DND-41 (cell line): ENCODE measurements around the gene NUTM2B.
"Not testable (repeated sequence)": the region's sequence is repeated elsewhere in the genome, so short reads cannot be mapped to it uniquely, and the experiment has no call there.

ENCODE experiments used
- ATAC-seq: fragments of 200-7000 bp; cut with Tn5 transposase; 3 replicates; pipeline ENCODE4 v1.9.1; 2021; ENCODE audit warnings: low read depth; ENCODE audit not compliant: insufficient read depth
- DNase-seq: peaks from one replicate; pipeline ENCODE4 v3.0.0-alpha.2; 2020
- H2AFZ ChIP-seq: 2 replicates; pipeline ENCODE4 v1.6.0; 2012; ENCODE audit warnings: low read depth, low read length
- H3K27ac ChIP-seq: 2 replicates; pipeline ENCODE4 v1.5.1; 2012; ENCODE audit warnings: low read length, inconsistent platforms
- H3K27me3 ChIP-seq: fragments of 200-600 bp; sonication (generic); 2 replicates; pipeline ENCODE4 v1.6.0; 2012; ENCODE audit warnings: low read length, mild to moderate bottlenecking, inconsistent platforms; ENCODE audit not compliant: insufficient read depth, poor library complexity
- H3K36me3 ChIP-seq: 2 replicates; pipeline ENCODE4 v1.5.1; 2012; ENCODE audit warnings: low read length, inconsistent platforms; ENCODE audit not compliant: insufficient read depth
- H3K4me1 ChIP-seq: 2 replicates; pipeline ENCODE4 v1.5.1; 2012; ENCODE audit warnings: mild to moderate bottlenecking, low read length; ENCODE audit not compliant: insufficient read depth
- H3K4me2 ChIP-seq: 2 replicates; pipeline ENCODE4 v1.6.0; 2012; ENCODE audit warnings: mild to moderate bottlenecking, moderate library complexity, low read length, inconsistent platforms; ENCODE audit not compliant: insufficient read depth
- H3K4me3 ChIP-seq, 2 experiments: fragments of 200-600 bp in 1 of 2; shearing (Covaris generic) in 1 of 2; 2 replicates each; pipeline ENCODE4 v1.5.1; 2012 to 2016; ENCODE audit warnings: inconsistent platforms in 2 of 2, low read length in 2 of 2, mild to moderate bottlenecking in 2 of 2, low read depth in 1 of 2, moderate library complexity in 1 of 2
- H3K79me2 ChIP-seq: 2 replicates; pipeline ENCODE4 v1.6.0; 2012; ENCODE audit warnings: low read length, inconsistent platforms; ENCODE audit not compliant: insufficient read depth
- H3K9ac ChIP-seq: 2 replicates; pipeline ENCODE4 v1.6.0; 2012; ENCODE audit warnings: low read depth, mild to moderate bottlenecking, inconsistent platforms, low read length, moderate library complexity
- H3K9me3 ChIP-seq: 2 replicates; pipeline ENCODE4 v1.5.1; 2012; ENCODE audit warnings: low read length, moderate library complexity, mild to moderate bottlenecking, inconsistent platforms; ENCODE audit not compliant: insufficient read depth, severe bottlenecking
- H4K20me1 ChIP-seq: 2 replicates; pipeline ENCODE4 v1.6.0; 2012; ENCODE audit warnings: low read length; ENCODE audit not compliant: insufficient read depth
- CTCF ChIP-seq: IDR thresholded peaks from 2 replicates; pipeline ENCODE4 v1.5.1; 2012; ENCODE audit warnings: borderline replicate concordance, low read length, moderate library complexity, mild to moderate bottlenecking; ENCODE audit not compliant: poor library complexity, severe bottlenecking; ENCODE audit errors: extremely low read depth

NUTM2B gene

GRCh38 chr10:79758297-79758993, 55.4 kb downstream of the NUTM2B start:
- DNase-seq, ATAC-seq: not testable (repeated sequence)

More at GRCh38 chr10:79758297-79758993, 55.4 kb downstream of the NUTM2B start:
- H3K4me2 ChIP-seq, H3K36me3 ChIP-seq, H3K79me2 ChIP-seq, H3K4me3 ChIP-seq, H3K27me3 ChIP-seq, H3K9ac ChIP-seq, H3K9me3 ChIP-seq, H4K20me1 ChIP-seq, H3K27ac ChIP-seq, H2AFZ ChIP-seq, H3K4me1 ChIP-seq: not testable (repeated sequence)
- TF ChIP-seq CTCF = peak; percentile 17
